HuH-7.5 (cell line): ENCODE data around the gene BRSK2.

ENCODE experiments used
- DNase-seq: peaks from one replicate; pipeline ENCODE4 v3.0.0; 2011; ENCODE audit warnings: low spot score

Gene BRSK2

DNA sequence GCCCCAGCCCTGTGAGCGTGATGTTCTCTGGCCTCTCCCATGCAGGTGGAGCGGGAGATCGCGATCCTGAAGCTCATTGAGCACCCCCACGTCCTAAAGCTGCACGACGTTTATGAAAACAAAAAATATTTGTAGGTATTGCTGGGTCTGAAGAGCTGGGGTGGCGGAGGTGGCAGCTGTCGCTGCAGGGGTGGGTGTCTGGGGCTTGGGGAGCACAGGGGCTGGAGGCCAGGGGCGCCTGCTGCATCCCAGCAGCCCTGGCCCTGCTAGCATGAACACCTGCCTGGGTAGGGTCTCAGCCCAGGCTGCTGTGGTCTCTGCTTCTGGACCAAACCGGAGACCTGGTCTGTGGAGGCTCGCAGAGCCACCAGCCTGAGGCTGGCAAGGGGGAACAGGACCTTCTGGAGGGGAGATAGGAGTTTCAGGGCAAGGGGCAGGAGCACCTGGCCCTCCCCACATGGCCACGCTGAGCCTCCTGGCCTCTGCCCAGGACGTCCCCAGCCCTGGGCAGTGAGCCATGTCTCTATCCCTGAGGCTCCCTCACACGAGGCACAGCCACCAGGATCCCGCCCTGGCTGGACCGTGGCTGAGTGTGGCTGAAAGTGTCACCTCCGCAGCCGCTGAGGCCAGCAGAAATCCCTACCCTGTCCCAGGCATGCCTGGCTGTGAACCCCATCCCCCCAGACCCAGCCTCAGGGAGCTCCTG, 48.7 kb downstream of the BRSK2 start:
- no peak for DNase-seq

DNA sequence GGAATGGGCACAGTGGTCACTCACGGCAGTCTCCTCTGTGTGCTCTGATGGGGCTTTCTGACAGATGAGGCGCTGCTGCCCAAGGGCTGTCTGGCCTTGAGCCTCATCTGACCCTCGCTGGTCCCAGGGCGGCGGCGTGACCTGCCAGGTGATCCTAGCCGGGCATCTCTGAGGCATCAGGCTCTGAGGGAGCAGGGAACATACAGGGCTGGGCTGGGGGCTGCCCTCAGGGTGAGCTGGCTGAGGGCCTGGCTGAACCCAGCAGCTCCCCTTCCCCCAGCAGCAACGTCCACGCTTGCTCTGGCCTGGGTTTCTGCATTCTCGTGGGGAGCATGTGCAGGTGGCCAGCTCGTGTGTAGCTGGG, 49.2 kb downstream of the BRSK2 start:
- DNase-seq, result no peak

- no peak for DNase-seq
Observed at GRCh38 chr11:1439341-1439740, 49.6 kb downstream of the BRSK2 start.

- DNase-seq, result no peak
Observed at GRCh38 chr11:1440066-1440465, 50.3 kb downstream of the BRSK2 start.

- no peak for DNase-seq
Observed at GRCh38 chr11:1440496-1440895, 50.8 kb downstream of the BRSK2 start.

DNA sequence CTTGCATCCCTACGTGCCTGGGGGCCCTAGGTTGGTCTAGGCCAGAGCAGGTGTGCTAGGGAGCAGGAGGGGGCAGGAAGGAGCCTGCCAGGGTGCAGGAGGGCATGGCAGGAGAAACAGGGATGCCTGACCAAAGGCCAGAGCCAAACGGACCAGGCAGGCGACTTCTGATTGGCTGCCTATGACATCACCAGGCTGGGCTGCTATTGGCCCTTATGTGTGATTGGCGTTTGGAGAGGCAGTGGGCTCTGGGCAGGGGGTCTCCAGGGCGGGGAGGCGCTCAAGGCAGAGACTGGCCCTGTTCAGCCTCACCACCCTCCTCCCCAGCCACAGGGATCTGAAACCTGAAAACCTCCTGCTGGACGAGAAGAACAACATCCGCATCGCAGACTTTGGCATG, 52.4 kb downstream of the BRSK2 start:
- DNase-seq, result no peak

DNA sequence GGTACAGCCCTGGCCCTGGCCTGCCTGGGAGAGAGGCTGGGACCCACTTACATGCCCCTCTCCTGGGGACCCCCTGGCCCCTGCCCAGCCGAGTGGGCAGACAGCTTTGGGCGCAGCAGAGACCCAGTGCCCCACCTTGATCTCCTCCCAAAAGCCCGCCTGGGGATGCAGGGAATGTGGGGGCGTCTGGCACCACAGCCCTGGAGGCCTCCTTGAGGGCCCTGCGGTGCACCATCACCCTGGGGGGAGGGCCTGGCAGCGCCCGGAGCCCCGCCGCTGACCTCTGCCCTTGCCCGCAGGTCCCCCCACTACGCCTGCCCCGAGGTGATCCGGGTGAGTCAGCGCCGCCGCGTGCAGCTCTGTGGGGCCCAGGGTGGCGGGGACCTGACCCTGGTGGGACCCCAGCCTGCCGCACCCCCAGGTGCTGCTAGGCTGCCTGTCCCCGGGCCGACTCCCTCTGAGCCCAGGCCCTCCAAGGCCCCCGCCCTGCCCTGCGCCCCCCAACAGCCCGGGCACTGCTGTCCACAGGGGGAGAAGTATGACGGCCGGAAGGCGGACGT, 53.2 kb downstream of the BRSK2 start:
- DNase-seq, result no peak

GRCh38 chr11:1443737-1444136, 54.0 kb downstream of the BRSK2 start:
- no peak for DNase-seq

- no peak for DNase-seq
Observed at GRCh38 chr11:1444321-1444720, 54.6 kb downstream of the BRSK2 start.

DNA sequence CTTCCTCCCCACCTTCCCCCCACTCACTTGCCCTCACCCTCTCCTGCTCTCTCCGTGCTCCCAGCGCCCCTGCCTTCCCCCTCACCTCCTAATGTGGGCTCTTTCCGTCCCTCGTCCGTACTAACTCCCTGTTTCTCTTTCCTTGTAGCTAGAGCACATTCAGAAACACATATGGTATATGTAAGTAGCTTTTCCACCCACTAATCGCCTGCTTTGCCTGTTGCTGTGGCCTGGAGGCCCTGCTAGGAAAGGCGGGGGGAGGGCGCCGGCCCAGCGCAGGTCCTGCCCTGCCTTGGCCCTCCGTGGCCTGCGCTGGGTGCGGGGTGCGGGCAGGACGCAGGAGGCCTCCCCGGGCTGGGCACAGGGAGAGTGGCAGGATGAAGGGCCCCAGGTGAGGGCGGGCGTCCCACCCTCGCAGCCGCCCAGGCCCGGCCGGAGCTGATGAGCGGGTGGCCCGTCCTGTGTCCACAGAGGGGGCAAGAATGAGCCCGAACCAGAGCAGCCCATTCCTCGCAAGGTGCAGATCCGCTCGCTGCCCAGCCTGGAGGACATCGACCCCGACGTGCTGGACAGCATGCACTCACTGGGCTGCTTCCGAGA, 55.2 kb downstream of the BRSK2 start:
- DNase-seq, result no peak

- DNase-seq, result no peak
Observed at GRCh38 chr11:1445741-1446445, 56.2 kb downstream of the BRSK2 start.

GRCh38 chr11:1446623-1447022, 56.9 kb downstream of the BRSK2 start:
- no peak for DNase-seq

GRCh38 chr11:1447845-1448825, 58.4 kb downstream of the BRSK2 start:
- no peak for DNase-seq

GRCh38 chr11:1448882-1449281, 59.1 kb downstream of the BRSK2 start:
- DNase-seq, result no peak

DNA sequence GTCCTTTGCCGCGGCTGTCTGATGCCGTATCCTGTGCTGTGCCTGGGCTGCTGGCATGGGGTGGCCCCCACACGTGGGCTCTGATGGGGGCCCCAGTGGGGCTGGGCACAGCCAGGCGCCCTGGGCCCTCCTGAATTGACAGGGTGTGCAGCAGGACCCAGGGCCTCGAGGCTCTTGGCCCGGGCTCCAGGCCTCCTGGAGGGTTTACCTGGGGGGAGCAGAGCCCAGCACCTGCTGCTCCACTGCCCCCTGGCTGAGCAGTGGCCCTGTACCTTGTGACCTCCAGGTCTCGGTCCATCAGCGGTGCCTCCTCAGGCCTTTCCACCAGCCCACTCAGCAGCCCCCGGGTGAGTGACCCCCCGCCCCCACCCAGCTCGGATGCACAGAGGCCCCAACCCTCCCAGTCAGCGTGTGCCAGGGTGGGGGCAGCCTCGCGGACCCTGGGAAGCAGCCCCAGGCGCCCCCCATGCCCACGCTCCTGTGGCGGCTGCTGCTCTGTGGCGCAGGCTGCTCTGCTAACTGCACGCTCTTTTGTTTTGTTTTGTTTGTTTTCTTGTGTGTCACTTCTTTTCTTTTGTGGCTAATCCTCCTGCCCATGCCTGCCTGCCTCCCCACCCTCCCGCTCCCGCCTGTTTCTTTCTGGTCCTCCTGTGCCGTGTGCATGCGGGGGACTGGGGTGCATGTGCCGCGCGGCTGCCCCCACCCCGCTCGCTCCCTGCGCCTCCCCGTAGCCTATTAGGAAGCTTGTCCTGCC, 59.9 kb downstream of the BRSK2 start:
- no peak for DNase-seq

- DNase-seq, result no peak
Observed at GRCh38 chr11:1450344-1450875, 60.7 kb downstream of the BRSK2 start.

- DNase-seq, result no peak
Observed at GRCh38 chr11:1450949-1451710, 61.4 kb downstream of the BRSK2 start.

DNA sequence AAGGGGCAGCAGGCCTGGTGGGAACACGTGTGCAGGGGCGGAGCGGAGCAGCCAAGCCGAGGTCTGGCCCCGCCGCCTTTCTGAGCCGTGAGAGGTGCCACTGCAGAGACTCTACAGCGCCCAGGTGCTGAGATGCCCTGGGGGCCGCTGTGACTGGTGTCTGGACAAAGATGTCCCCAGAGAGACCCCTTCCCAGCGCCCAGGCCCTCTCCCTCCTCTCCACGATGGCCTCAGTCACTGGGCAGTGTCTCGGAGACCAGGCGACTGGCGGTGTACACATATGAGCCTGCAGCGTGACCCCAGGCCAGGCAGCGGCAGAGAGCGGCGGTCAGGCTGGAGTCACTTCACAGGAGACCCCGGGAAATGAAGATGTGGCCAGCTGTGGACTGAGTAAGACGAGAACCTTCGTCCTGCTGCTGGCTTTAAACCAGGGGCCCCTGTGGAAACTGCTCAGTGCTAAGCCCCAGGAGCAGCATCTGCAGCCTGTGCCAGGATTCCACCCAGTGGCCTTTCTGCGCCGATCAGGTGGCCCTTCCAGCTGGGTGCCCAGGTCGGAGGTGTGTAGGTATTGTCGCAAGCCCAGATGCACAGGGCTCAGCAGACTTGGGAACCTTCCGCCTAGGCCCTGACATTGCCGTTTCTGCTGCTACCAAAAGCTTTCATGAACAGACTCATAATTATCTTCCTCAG, 62.2 kb downstream of the BRSK2 start:
- no peak for DNase-seq

DNA sequence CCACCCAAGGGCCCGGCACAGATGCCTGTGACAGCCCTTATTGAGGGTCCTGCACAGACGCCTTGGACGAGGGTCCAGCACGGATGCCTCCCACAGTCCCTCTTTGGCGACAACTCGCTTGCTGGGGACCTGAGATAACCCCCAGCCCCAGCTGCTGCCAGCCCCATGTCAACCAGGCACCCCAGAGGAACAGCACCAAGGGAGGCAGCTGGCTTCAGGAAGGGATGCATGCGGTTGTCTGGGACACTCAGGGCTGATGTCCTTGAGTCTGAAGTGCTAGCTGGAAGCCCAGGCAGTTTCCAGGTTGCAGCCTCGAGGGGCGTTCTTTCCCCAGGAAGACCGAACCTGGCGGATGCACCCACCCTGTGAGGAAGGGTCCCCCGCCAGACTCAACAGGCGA, 63.0 kb downstream of the BRSK2 start:
- DNase-seq, result no peak

DNA sequence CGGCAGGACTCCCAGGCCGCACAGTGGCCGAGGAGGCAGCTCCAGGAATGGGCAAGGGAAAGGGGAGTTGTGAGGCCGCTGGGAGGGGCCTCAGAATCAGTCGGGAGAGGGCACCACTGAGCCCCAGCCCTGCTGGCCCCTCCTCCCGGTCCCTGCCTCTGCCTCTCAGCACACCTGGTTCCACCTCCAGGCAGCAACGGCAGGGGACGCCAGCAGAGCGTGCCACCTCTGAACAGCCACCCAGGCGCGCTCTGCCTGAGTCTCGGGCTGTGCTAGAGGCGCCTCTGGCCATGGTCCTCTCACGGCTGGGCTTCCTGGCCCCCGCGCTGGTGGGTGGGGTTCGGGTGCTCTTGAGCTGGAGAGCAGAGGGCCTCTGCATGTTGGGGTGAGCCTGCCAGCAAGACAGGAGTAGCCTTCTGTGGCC, 63.9 kb downstream of the BRSK2 start:
- peak; percentile 65 for DNase-seq
